Tibial nerve (tissue), 4 donors: ENCODE data around the gene FLCN. TPM values are rescaled to one million over a fixed set of nuclear protein-coding genes. Genes with fewer than 3 reads are reported as not detected.
"Not testable (repeated sequence)": the region's sequence is repeated elsewhere in the genome, so short reads cannot be mapped to it uniquely, and the experiment has no call there.

Experiments
- DNase-seq, 2 donors: peaks; one replicate each; pipeline ENCODE4 v3.0.0-alpha.2; 2019; ENCODE audit warnings: low spot score in 2 of 2
- H3K27ac ChIP-seq, 4 donors: fragments of 200-600 bp; sonication (generic) in 3 of 4; one replicate each; pipeline ENCODE4 v1.5.1; 2017 to 2019; ENCODE audit warnings: mild to moderate bottlenecking in 1 of 4
- H3K27me3 ChIP-seq, 2 donors: fragments of 200-600 bp; sonication (generic) in 1 of 2; one replicate each; pipeline versions ENCODE4 v1.5.1 to v1.6.0; 2017 to 2019
- H3K36me3 ChIP-seq, 3 donors: fragments of 200-600 bp; sonication (generic); one replicate each; pipeline ENCODE4 v1.5.1; 2018 to 2019
- H3K4me1 ChIP-seq, 4 donors: fragments of 200-600 bp; sonication (generic) in 3 of 4; one replicate each; pipeline ENCODE4 v1.5.1; 2017 to 2019
- H3K4me3 ChIP-seq, 4 donors: fragments of 200-600 bp; sonication (generic) in 3 of 4; one replicate each; pipeline ENCODE4 v1.5.1; 2017 to 2019; ENCODE audit warnings: mild to moderate bottlenecking in 1 of 4, moderate library complexity in 1 of 4
- H3K9me3 ChIP-seq, 4 donors: fragments of 200-600 bp; sonication (generic) in 3 of 4; one replicate each; pipeline ENCODE4 v1.5.1; 2017 to 2019
- EP300 ChIP-seq, 2 donors: sonication (generic); formaldehyde crosslinking; IDR thresholded peaks; one replicate each; pipeline ENCODE4 v1.6.1; 2017; ENCODE audit warnings: antibody characterized with exemption in 2 of 2, mild to moderate bottlenecking in 1 of 2
- POLR2A ChIP-seq, 2 donors: fragments of 450-650 bp; IDR thresholded peaks; one replicate each; pipeline ENCODE4 v1.6.1; 2017; ENCODE audit warnings: antibody characterized with exemption in 2 of 2, mild to moderate bottlenecking in 2 of 2, moderate library complexity in 2 of 2
- WGBS, 2 donors: methylation state at CpG; one replicate each; pipeline ENCODE4 v1.1.5; 2018; 5-methylcytosine and 5-hydroxymethylcytosine counted together
- total RNA-seq, 4 donors: library from RNA; depleted of rRNA; stranded (reverse); fragments of >200 nt; gene quantifications; one replicate each; pipeline ENCODE4 v1.1.0, GENCODE V29; 2016
- TF ChIP-seq, protein P1 (sequence below), 5 experiments: fragments of 200-600 bp in 3 of 5; fragments of 450-650 bp in 2 of 5; sonication (generic) in 3 of 5; IDR thresholded peaks; one replicate each; pipeline ENCODE4 v1.5.1; 2016 to 2019; ENCODE audit warnings: antibody characterized with exemption in 5 of 5, mild to moderate bottlenecking in 3 of 5, moderate library complexity in 2 of 5

FLCN gene
- total RNA-seq, 4 donors from 2014 or later = 71.5 to 85.9 (median 76.6) TPM

DNA sequence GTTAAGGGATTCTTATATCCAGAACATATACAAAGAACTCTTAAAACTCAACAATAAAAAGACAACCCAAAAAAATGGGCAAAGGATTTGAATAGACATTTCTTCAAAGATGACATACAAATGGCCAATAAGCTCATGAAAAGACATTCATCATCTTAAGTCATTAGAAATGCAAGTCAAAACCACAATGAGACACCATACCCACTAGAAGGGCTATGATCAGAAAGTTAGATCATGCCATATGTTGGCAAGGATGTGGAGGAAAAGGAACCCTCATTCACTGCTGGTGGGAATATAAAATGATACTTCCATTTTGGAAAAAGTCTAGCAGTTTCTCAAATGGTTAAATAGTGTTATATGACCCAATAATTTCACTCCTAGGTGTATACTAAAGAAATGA, 40.2 kb downstream of the FLCN start:
- Histone ChIP-seq H3K27ac (no peak overlapping the region), H3K27me3 (no peaks in the 10 kb centered on the region), H3K4me3 (no peak overlapping the region), H3K9me3 (no peaks in the 10 kb centered on the region), H3K4me1 (peaks cover 0 to 27% (median 12%) of the 10 kb centered on the region in 4 donors), H3K36me3 (peaks cover 0 to 8% (median 0%) of the 10 kb centered on the region in 3 donors)
- TF ChIP-seq POLR2A (IDR thresholded peaks at IDR 0.05) (no peak), EP300 (IDR thresholded peaks at IDR 0.05) (no peak)
- TF ChIP-seq, protein P1, sequence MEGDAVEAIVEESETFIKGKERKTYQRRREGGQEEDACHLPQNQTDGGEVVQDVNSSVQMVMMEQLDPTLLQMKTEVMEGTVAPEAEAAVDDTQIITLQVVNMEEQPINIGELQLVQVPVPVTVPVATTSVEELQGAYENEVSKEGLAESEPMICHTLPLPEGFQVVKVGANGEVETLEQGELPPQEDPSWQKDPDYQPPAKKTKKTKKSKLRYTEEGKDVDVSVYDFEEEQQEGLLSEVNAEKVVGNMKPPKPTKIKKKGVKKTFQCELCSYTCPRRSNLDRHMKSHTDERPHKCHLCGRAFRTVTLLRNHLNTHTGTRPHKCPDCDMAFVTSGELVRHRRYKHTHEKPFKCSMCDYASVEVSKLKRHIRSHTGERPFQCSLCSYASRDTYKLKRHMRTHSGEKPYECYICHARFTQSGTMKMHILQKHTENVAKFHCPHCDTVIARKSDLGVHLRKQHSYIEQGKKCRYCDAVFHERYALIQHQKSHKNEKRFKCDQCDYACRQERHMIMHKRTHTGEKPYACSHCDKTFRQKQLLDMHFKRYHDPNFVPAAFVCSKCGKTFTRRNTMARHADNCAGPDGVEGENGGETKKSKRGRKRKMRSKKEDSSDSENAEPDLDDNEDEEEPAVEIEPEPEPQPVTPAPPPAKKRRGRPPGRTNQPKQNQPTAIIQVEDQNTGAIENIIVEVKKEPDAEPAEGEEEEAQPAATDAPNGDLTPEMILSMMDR (IDR thresholded peaks at IDR 0.05) = no peak
- no peak for DNase-seq

DNA sequence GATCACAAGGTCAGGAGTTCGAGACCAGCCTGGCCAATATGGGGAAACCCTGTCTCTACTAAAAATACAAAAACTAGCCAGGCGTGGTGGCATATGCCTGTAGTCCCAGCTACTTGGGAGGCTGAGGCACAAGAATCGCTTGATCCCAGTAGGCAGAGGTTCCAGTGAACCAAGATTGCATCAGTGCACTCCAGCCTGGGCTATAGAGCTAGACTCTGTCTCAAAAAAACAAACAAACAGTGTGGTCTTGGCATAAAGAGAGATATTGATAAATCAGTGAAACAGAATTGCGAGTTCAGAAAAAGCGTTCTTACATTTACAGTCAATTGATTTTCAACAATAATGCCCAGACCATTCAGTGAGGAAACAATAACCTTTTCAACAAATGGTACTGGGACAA, 41.5 kb downstream of the FLCN start:
- H3K27me3 ChIP-seq, H3K4me3 ChIP-seq, H3K27ac ChIP-seq, DNase-seq, H3K9me3 ChIP-seq: not testable (repeated sequence)
- peaks cover 0 to 18% (median 4%) of the 10 kb centered on the region in 4 donors for H3K4me1 ChIP-seq
- peaks cover 0 to 13% (median 0%) of the 10 kb centered on the region in 3 donors for H3K36me3 ChIP-seq
- WGBS, 2 donors = 73 to 84% methylated on average over 5 of the region's 5 CpGs

DNA sequence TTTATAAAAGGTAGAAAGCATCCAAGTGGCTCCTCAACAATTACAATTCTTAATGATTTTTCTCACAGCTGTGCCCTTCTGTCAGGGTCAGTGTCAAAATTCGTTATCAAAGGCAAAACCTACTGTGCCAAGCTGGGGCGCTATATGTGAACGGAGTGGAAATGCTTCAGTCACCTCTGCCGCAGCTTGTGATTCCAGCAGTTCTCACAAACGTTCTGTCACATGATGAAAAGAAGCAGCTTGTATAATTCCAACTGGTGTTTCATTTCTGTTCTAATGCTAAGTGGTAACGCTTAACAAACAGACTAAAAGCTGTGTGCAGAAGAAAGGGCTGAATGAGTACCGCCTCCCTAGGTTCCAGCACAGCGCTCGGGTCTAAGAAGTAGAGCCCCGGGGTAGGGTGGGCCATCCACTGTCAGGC, 45.0 kb downstream of the FLCN start:
- H3K36me3 ChIP-seq = peaks cover 0 to 48% (median 0%) of the 10 kb centered on the region in 3 donors
- no peaks in the 10 kb centered on the region for H3K27me3 ChIP-seq
- no peaks in the 10 kb centered on the region for H3K9me3 ChIP-seq
- no peak for TF ChIP-seq EP300 (IDR thresholded peaks at IDR 0.05)
- TF ChIP-seq POLR2A (IDR thresholded peaks at IDR 0.05) = no peak
- TF ChIP-seq, protein P1 (IDR thresholded peaks at IDR 0.05) = no peak
- H3K4me1 ChIP-seq = peaks cover 0 to 11% (median 0%) of the 10 kb centered on the region in 4 donors
- no peak for DNase-seq
- 59 to 64% methylated on average over 10 of the region's 10 CpGs for WGBS, 2 donors
- H3K4me3 ChIP-seq = no peak overlapping the region
- peak overlapping the region in 2 of 4 donors; percentile 11 to 19 for H3K27ac ChIP-seq

DNA sequence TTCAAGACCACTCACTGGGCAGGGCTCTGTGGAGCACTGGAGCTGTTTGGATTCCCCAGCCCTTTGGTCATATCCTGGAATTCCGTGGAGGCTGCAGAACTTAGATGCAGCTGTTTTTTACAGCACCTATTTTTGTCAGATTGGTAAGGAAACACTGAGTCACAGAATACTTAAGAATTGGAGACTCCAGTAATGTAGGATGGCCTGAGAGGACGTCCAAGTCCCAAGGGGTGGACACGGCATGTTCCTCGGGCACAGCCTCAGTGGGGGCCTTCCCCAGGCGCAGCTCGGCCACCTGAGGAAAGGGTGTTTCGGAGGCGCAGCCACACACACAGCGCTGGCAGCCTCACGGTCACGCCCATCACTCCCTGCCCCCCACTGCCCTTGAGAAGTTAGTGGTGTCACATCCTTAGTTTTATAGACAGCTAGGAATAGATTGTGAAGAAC, 45.6 kb downstream of the FLCN start:
- Histone ChIP-seq H3K36me3 (peaks cover 0 to 53% (median 0%) of the 10 kb centered on the region in 3 donors), H3K27ac (peak overlapping the region in 2 of 4 donors; percentile 11 to 19), H3K4me1 (peaks cover 0 to 17% (median 0%) of the 10 kb centered on the region in 4 donors), H3K4me3 (no peak overlapping the region), H3K9me3 (no peaks in the 10 kb centered on the region), H3K27me3 (no peaks in the 10 kb centered on the region)
- DNase-seq = no peak
- TF ChIP-seq, protein P1 (IDR thresholded peaks at IDR 0.05) = no peak
- TF ChIP-seq POLR2A (IDR thresholded peaks at IDR 0.05) = no peak
- TF ChIP-seq EP300 (IDR thresholded peaks at IDR 0.05) = no peak
- 58 to 73% methylated on average over 11 of the region's 11 CpGs for WGBS, 2 donors

- H3K4me1 ChIP-seq = peaks cover 0 to 23% (median 0%) of the 10 kb centered on the region in 4 donors
- H3K27me3 ChIP-seq = no peaks in the 10 kb centered on the region
- no peaks in the 10 kb centered on the region for H3K9me3 ChIP-seq
- no peak overlapping the region for H3K4me3 ChIP-seq
- no peak for TF ChIP-seq POLR2A (IDR thresholded peaks at IDR 0.05)
- TF ChIP-seq EP300 (IDR thresholded peaks at IDR 0.05) = no peak
- TF ChIP-seq, protein P1 (IDR thresholded peaks at IDR 0.05) = no peak
- no peak overlapping the region for H3K27ac ChIP-seq
- WGBS, 2 donors = 75 to 79% methylated on average over 7 of the region's 7 CpGs
- no peak for DNase-seq
- H3K36me3 ChIP-seq = peaks cover 0 to 57% (median 0%) of the 10 kb centered on the region in 3 donors
Measured at GRCh38 chr17:17190188-17190587, 46.8 kb downstream of the FLCN start.

GRCh38 chr17:17189559-17189958, 47.4 kb downstream of the FLCN start:
- 72 to 73% methylated on average over 4 of the region's 4 CpGs for WGBS, 2 donors

More at GRCh38 chr17:17189559-17189958, 47.4 kb downstream of the FLCN start:
- H3K27me3 ChIP-seq = no peaks in the 10 kb centered on the region
- H3K27ac ChIP-seq = no peak overlapping the region
- DNase-seq = no peak
- peaks cover 0 to 23% (median 0%) of the 10 kb centered on the region in 4 donors for H3K4me1 ChIP-seq
- H3K36me3 ChIP-seq = peaks cover 0 to 63% (median 0%) of the 10 kb centered on the region in 3 donors
- TF ChIP-seq EP300 (IDR thresholded peaks at IDR 0.05) (no peak), POLR2A (IDR thresholded peaks at IDR 0.05) (no peak)
- no peaks in the 10 kb centered on the region for H3K9me3 ChIP-seq
- H3K4me3 ChIP-seq = no peak overlapping the region
